Thyroid gland (tissue), 4 donors: Measurements from ENCODE around the gene CTSE. TPM values are rescaled to one million over a fixed set of nuclear protein-coding genes. Genes with fewer than 3 reads are reported as not detected.

Source experiments
- DNase-seq, 2 donors: peaks; one replicate each; pipeline ENCODE4 v3.0.0-alpha.2; 2019
- H3K27ac ChIP-seq, 3 donors: fragments of 200-600 bp; sonication (generic); 1 replicate in 2 of 3; 2 replicates in 1 of 3; pipeline ENCODE4 v1.5.1; 2016 to 2019; ENCODE audit warnings: mild to moderate bottlenecking in 1 of 3, moderate library complexity in 1 of 3
- H3K27me3 ChIP-seq: fragments of 200-600 bp; sonication (generic); one replicate; pipeline ENCODE4 v1.5.1; 2019
- H3K36me3 ChIP-seq, 2 donors: fragments of 200-600 bp; sonication (generic); one replicate each; pipeline ENCODE4 v1.5.1; 2016 to 2019
- H3K4me1 ChIP-seq, 2 donors: fragments of 200-600 bp; sonication (generic); one replicate each; pipeline ENCODE4 v1.5.1; 2017 to 2019
- H3K4me3 ChIP-seq, 3 donors: fragments of 200-600 bp; sonication (generic); replicated peaks in 1 of 3; 1 replicate in 2 of 3; 2 replicates in 1 of 3; pipeline ENCODE4 v1.5.1; 2016; ENCODE audit warnings: mild to moderate bottlenecking in 1 of 3
- H3K9me3 ChIP-seq: fragments of 200-600 bp; sonication (generic); one replicate; pipeline ENCODE4 v1.5.1; 2017
- CTCF ChIP-seq, 6 experiments: fragments of 200-600 bp in 3 of 6; fragments of 450-650 bp in 3 of 6; sonication (generic) in 3 of 6; IDR thresholded peaks; one replicate each; pipeline ENCODE4 v1.5.1; 2016 to 2019; ENCODE audit warnings: antibody characterized with exemption in 6 of 6, mild to moderate bottlenecking in 2 of 6, inconsistent platforms in 1 of 6, moderate library complexity in 1 of 6
- POLR2A ChIP-seq, 2 donors: fragments of 450-650 bp; IDR thresholded peaks; one replicate each; pipeline ENCODE4 v1.6.1; 2017; ENCODE audit warnings: antibody characterized with exemption in 2 of 2, mild to moderate bottlenecking in 2 of 2, moderate library complexity in 1 of 2
- WGBS, 2 donors: methylation state at CpG; one replicate each; pipeline ENCODE4 v1.1.5; 2017; 5-methylcytosine and 5-hydroxymethylcytosine counted together
- intact Hi-C: fragments of 100-400 bp; cut with DNase I; formaldehyde crosslinking; loops from one replicate; pipeline ENCODE4 v1.15.1; 2023
- total RNA-seq, 4 donors: library from RNA; depleted of rRNA; stranded (reverse); fragments of >200 nt; gene quantifications; one replicate each; pipeline ENCODE4 v1.2.3, GENCODE V29; 2016

The CTSE gene
- total RNA-seq, 4 donors from 2014 or later: 3.6 to 38.2 (median 19.0) TPM

DNA sequence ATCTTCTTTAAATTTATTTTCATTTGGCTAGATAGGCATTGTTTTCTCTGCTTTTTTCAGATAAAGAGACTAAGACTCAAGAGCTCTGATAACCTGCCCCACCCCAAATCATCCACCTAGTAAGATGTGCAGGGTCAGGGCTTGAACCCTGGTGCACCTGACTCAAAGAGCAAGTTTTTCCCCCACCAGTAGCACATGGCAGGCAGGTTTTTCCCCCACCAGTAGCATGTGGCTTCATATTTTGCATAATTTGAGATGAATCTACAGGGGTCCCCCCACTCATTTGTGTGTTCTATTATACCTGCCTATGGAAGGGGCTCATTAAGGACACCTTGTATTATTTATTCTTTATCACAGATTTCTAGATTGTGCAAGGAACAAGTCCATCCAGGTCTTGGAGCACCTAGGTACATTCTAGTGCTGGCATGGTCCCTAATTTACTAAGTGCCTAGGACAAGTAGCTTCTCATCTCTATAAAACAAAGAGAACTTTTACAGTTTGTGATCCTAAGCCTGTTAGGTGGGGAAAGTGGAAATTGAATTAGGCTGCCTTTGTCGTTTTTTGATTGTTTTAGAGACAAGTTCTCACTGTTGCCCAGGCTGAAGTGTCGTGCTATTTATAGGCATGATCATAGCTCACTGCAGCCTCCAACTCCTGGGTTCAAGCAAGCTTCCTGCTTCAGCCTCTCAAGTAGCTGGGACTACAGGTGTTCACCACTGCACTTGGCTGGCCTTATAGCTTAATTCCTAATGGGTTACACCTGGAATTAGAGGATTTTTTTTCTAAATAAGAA lies 13.2 kb upstream of the CTSE start:
- Histone ChIP-seq H3K9me3 (no peaks in the 10 kb centered on the region), H3K27me3 (no peaks in the 10 kb centered on the region), H3K27ac (peak overlapping the region; percentile 53 to 76 (median 64)), H3K4me3 (no peak overlapping the region), H3K36me3 (no peaks in the 10 kb centered on the region), H3K4me1 (peaks cover 41 to 51% of the 10 kb centered on the region in 2 donors)
- 11 to 21% methylated on average over 2 of the region's 2 CpGs for WGBS, 2 donors
- peak; percentile 54 to 63 for DNase-seq
- TF ChIP-seq POLR2A (IDR thresholded peaks at IDR 0.05) (no peak), CTCF (IDR thresholded peaks at IDR 0.05) (no peak)
- intact Hi-C loops: loop anchor here (10.0 kb wide), 1 partner anchor 68 kb away; no protein-coding TSS in a partner anchor

- no peaks in the 10 kb centered on the region for H3K9me3 ChIP-seq
- H3K4me1 ChIP-seq: peaks cover 39 to 40% of the 10 kb centered on the region in 2 donors
- H3K27me3 ChIP-seq: no peaks in the 10 kb centered on the region
- 20 to 30% methylated on average over 5 of the region's 5 CpGs for WGBS, 2 donors
- no peaks in the 10 kb centered on the region for H3K36me3 ChIP-seq
- peak overlapping the region; percentile 22 to 65 (median 56) for H3K27ac ChIP-seq
- TF ChIP-seq CTCF (IDR thresholded peaks at IDR 0.05) (no peak), POLR2A (IDR thresholded peaks at IDR 0.05) (peak in 1 of 2 donors; percentile 53)
- DNase-seq: peak; percentile 63 to 68
- H3K4me3 ChIP-seq: peak overlapping the region in 2 of 3 donors; percentile 3 to 19
- intact Hi-C loops: loop anchor here (10.0 kb wide), 1 partner anchor 70 kb away; no protein-coding TSS in a partner anchor
Measured at GRCh38 chr1:206035027-206035426, 11.3 kb upstream of the CTSE start.

DNA sequence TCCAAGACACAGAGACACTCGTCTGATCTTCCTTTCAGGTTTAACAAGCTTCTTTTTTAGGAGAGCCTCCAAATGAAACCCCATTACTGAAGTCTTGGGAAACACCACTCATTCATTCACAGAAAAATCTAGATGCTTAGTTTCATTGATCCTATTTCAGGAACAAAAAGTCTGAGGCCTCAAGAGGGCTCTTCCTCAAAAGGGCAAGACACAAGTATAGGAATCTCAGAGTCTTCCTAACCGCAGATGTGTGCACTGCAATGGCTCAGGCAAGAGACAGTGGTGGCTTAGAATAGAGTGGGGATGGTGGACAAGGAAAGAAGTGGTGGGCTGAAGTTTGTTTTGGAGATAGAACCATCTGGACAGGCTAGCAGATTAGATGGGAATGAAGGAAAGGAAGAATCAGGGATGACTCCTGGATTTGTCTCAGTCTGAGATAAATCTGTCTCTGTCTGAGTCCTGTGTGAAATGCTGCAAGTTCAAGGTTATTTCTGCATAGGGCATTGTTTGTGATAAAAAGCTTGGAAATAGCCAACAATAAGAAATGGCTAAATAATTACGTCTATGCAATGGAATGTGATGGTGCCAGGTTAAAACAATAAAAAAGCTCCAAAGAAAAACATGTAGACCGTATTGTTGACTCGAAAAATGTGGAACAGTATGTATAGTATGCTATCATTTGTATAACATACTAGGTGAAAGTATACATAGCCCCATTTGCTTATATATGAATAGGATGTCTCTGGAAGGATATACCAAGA lies 8.9 kb upstream of the CTSE start:
- intact Hi-C loops: loop anchor here (10.0 kb wide), 1 partner anchor 72 kb away; no protein-coding TSS in a partner anchor
- Histone ChIP-seq H3K36me3 (no peaks in the 10 kb centered on the region), H3K27ac (no peak overlapping the region), H3K27me3 (no peaks in the 10 kb centered on the region), H3K4me1 (peaks cover 30 to 39% of the 10 kb centered on the region in 2 donors), H3K4me3 (no peak overlapping the region), H3K9me3 (no peaks in the 10 kb centered on the region)
- TF ChIP-seq CTCF (IDR thresholded peaks at IDR 0.05): no peak
- no peak for TF ChIP-seq POLR2A (IDR thresholded peaks at IDR 0.05)
- 83 to 94% methylated on average over 5 of the region's 5 CpGs for WGBS, 2 donors
- DNase-seq: no peak

GRCh38 chr1:206030714-206031113 lies 7.0 kb upstream of the CTSE start:
- DNase-seq: peak; percentile 77 to 84
- 5% methylated on average over 3 to 4 of the region's 4 CpGs for WGBS, 2 donors
- intact Hi-C loops: loop anchor here (10.0 kb wide), 1 partner anchor 74 kb away; no protein-coding TSS in a partner anchor

More at GRCh38 chr1:206030714-206031113, 7.0 kb upstream of the CTSE start:
- Histone ChIP-seq H3K4me3 (no peak overlapping the region), H3K27ac (peak overlapping the region in 1 of 3 donors; percentile 67), H3K36me3 (no peaks in the 10 kb centered on the region), H3K9me3 (no peaks in the 10 kb centered on the region), H3K4me1 (peaks cover 29 to 43% of the 10 kb centered on the region in 2 donors), H3K27me3 (no peaks in the 10 kb centered on the region)
- TF ChIP-seq POLR2A (IDR thresholded peaks at IDR 0.05) (no peak), CTCF (IDR thresholded peaks at IDR 0.05) (peak in 5 of 6 experiments; percentile 47 to 89 (median 82))
